Erythroblast (primary cell): ENCODE data around the gene FBL.

ENCODE experiments used
- GATA1 ChIP-seq: IDR thresholded peaks from 2 replicates; pipeline ENCODE4 v1.6.1; 2011; ENCODE audit warnings: low read depth, mild to moderate bottlenecking, control low read depth, low read length, moderate library complexity
- POLR2A ChIP-seq: IDR thresholded peaks from 2 replicates; pipeline ENCODE4 v1.6.1; 2011; ENCODE audit warnings: mild to moderate bottlenecking, low read length

- TF ChIP-seq POLR2A: no peak
- no peak for TF ChIP-seq GATA1
Measured at GRCh38 chr19:39830406-39830805, 15.8 kb downstream of the FBL start.
